ENCODE measurements around the gene PRAMEF1. TPM values are rescaled to one million over a fixed set of nuclear protein-coding genes. Genes with fewer than 3 reads are reported as not detected.
"Not testable (repeated sequence)": the region's sequence is repeated elsewhere in the genome, so short reads cannot be mapped to it uniquely, and the experiment has no call there.

The PRAMEF1 gene, protein sequence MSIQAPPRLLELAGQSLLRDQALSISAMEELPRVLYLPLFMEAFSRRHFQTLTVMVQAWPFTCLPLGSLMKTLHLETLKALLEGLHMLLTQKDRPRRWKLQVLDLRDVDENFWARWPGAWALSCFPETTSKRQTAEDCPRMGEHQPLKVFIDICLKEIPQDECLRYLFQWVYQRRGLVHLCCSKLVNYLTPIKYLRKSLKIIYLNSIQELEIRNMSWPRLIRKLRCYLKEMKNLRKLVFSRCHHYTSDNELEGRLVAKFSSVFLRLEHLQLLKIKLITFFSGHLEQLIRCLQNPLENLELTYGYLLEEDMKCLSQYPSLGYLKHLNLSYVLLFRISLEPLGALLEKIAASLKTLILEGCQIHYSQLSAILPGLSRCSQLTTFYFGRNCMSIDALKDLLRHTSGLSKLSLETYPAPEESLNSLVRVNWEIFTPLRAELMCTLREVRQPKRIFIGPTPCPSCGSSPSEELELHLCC
- total RNA-seq: not detected

GRCh38 chr1:12791097-12791496, at the start of gene PRAMEF1:
Gene PRAMEF1, plus strand, starts transcription at chr1:12791397. Its CDS starts 1,831 bp downstream, at chr1:12793228.
- DNase-seq (ENCODE audit: low spot score in 2 of 2); H3K36me3 ChIP-seq; H3K27ac ChIP-seq; H3K9me3 ChIP-seq; H3K4me3 ChIP-seq; intact Hi-C loops (cut with DNase I; ENCODE audit: low total_unique reads); H3K27me3 ChIP-seq; H3K4me1 ChIP-seq: not testable (repeated sequence)

- no peaks in the 10 kb centered on the region for H3K27me3 ChIP-seq
- no peaks in the 10 kb centered on the region for H3K4me1 ChIP-seq
- no peak for DNase-seq (ENCODE audit: low spot score in 2 of 2)
- H3K4me3 ChIP-seq: no peak overlapping the region
- intact Hi-C loops (cut with DNase I; ENCODE audit: low total_unique reads): no loop called here
- no peak overlapping the region for H3K27ac ChIP-seq
- TF ChIP-seq POLR2AphosphoS5 (IDR thresholded peaks at IDR 0.05): no peak
- TF ChIP-seq POLR2A (IDR thresholded peaks at IDR 0.05): no peak
- TF ChIP-seq, protein P1, sequence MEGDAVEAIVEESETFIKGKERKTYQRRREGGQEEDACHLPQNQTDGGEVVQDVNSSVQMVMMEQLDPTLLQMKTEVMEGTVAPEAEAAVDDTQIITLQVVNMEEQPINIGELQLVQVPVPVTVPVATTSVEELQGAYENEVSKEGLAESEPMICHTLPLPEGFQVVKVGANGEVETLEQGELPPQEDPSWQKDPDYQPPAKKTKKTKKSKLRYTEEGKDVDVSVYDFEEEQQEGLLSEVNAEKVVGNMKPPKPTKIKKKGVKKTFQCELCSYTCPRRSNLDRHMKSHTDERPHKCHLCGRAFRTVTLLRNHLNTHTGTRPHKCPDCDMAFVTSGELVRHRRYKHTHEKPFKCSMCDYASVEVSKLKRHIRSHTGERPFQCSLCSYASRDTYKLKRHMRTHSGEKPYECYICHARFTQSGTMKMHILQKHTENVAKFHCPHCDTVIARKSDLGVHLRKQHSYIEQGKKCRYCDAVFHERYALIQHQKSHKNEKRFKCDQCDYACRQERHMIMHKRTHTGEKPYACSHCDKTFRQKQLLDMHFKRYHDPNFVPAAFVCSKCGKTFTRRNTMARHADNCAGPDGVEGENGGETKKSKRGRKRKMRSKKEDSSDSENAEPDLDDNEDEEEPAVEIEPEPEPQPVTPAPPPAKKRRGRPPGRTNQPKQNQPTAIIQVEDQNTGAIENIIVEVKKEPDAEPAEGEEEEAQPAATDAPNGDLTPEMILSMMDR (IDR thresholded peaks at IDR 0.05): no peak
- H3K36me3 ChIP-seq: no peaks in the 10 kb centered on the region
- no peaks in the 10 kb centered on the region for H3K9me3 ChIP-seq
These were observed 49.3 kb upstream of the PRAMEF1 start for GRCh38 chr1:12741946-12742345.

DNA sequence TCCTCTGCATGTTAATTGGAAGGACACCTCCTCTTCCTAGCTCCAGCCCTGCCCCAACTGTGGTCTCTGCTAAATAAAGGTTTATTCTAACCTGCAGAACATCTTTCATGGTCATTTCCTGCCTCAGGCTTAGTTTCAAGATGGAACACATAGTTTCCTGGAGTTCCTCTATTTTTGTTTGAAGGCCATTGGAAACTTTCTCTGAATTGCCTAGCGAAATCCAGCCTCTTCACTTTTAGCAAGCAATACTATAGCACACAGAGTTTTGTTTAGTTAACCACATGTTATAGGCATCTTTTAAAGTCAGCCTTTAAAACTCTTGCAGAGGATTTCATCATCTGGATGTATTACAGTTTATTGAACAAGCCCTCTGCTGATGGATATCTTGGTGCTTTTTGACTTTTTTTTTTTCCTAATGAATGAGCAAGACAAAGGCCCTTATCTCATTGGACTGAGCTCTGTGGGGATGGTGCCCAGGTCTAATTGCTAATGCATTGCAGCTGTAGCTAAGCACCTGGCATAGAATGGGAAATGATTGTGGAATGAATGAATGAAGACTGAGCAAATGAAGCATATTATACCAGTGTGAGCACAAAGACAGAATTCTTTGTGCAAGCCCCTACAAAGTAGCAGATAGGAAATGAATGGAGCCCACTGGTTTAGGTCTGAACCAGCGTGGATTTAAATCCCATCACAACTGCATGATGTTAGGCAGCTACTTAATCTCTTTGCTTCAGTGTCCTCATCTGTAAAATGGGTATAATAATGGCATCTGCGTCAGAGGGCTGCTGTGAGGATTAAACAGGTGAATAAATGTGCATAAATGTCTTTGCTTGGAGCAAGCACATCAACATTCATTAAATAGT, 45.8 kb upstream of the PRAMEF1 start:
- Histone ChIP-seq H3K36me3 (no peaks in the 10 kb centered on the region), H3K4me1 (no peaks in the 10 kb centered on the region), H3K9me3 (peaks cover 16 to 29% of the 10 kb centered on the region in 2 donors), H3K27ac (no peak overlapping the region), H3K4me3 (no peak overlapping the region), H3K27me3 (no peaks in the 10 kb centered on the region)
- DNase-seq (ENCODE audit: low spot score in 2 of 2): no peak
- intact Hi-C loops (cut with DNase I; ENCODE audit: low total_unique reads): no loop called here
- TF ChIP-seq POLR2A (IDR thresholded peaks at IDR 0.05) (no peak), POLR2AphosphoS5 (IDR thresholded peaks at IDR 0.05) (no peak)
- TF ChIP-seq, protein P1 (IDR thresholded peaks at IDR 0.05): no peak

DNA sequence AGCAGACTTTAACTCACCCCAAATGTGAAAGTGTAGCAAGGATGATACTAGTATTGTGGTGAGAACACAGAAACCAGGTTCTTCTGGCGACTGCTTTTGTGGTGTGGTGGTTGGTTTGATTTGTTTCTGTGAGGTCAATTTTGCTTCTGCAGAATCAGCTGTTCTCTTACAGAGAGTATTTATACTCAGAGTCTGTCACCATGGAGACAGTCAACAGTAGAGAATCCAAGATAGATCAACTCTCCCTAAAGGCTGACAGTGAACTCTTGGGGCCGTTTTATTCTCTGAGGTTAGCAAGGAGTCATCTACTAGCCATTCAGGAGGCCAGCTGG, 45.2 kb upstream of the PRAMEF1 start, which contains the start of gene CFAP107:
Gene CFAP107, plus strand, starts transcription at position 209 of the 332 bp plus-strand sequence. CDS start 231 bp downstream, outside the sequence.
- Histone ChIP-seq H3K27ac (no peak within 1 kb of the TSS), H3K9me3 (peaks cover 16 to 32% of the 10 kb centered on the region in 2 donors), H3K27me3 (no peaks in the 10 kb centered on the region), H3K4me3 (no peak within 1 kb of the TSS), H3K36me3 (no peaks in the 10 kb centered on the region), H3K4me1 (no peaks in the 10 kb centered on the region)
- intact Hi-C loops (cut with DNase I; ENCODE audit: low total_unique reads): no loop called here
- TF ChIP-seq POLR2A (IDR thresholded peaks at IDR 0.05) (no peak), POLR2AphosphoS5 (IDR thresholded peaks at IDR 0.05) (no peak)
- TF ChIP-seq, protein P1 (IDR thresholded peaks at IDR 0.05): no peak
- no peak for DNase-seq (ENCODE audit: low spot score in 2 of 2)

DNA sequence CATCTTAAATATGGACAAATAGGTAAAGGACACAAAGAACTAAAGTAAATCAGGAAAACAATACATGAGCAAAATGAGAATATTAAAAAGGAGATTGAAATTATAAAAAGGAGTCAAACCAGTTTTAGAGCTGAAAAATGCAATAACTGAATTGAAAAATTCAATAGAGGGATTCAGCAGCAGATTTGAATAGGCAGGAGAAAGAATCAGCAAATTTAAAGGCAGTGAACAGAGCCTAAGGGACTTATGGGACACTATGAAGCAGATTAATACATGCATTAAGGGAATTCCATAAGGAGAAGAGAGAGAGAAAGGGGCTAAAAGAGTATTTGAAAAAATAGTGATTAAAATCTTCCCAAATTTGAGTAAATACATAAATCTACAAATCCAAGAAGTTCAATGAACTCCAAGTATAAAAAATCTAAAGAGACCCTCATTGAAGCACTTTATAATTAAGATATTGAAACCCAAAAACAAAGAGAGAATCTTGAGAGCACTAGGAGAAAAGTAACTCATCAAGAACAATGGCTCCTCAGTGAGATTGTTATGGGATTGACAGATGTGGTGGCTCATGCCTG, 42.3 kb upstream of the PRAMEF1 start:
- H3K4me3 ChIP-seq: no peak overlapping the region
- H3K36me3 ChIP-seq: no peaks in the 10 kb centered on the region
- H3K27ac ChIP-seq: no peak overlapping the region
- H3K4me1 ChIP-seq: no peaks in the 10 kb centered on the region
- H3K27me3 ChIP-seq: no peaks in the 10 kb centered on the region
- H3K9me3 ChIP-seq: peaks cover 16 to 32% of the 10 kb centered on the region in 2 donors
- DNase-seq (ENCODE audit: low spot score in 2 of 2): no peak
- intact Hi-C loops (cut with DNase I; ENCODE audit: low total_unique reads): no loop called here
- no peak for TF ChIP-seq POLR2AphosphoS5 (IDR thresholded peaks at IDR 0.05)
- TF ChIP-seq POLR2A (IDR thresholded peaks at IDR 0.05): no peak
- TF ChIP-seq, protein P1 (IDR thresholded peaks at IDR 0.05): no peak

Data from breast epithelium (tissue), 4 donors.